NCI-H2081 (cell line): ENCODE measurements around the gene RAB11FIP2.
"Not testable (repeated sequence)": the region's sequence is repeated elsewhere in the genome, so short reads cannot be mapped to it uniquely, and the experiment has no call there.

Source experiments
- DNase-seq, 2 experiments: peaks; one replicate each; lab custom pipeline; 2025; lab: John Stamatoyannopoulos, UW

The RAB11FIP2 gene, protein sequence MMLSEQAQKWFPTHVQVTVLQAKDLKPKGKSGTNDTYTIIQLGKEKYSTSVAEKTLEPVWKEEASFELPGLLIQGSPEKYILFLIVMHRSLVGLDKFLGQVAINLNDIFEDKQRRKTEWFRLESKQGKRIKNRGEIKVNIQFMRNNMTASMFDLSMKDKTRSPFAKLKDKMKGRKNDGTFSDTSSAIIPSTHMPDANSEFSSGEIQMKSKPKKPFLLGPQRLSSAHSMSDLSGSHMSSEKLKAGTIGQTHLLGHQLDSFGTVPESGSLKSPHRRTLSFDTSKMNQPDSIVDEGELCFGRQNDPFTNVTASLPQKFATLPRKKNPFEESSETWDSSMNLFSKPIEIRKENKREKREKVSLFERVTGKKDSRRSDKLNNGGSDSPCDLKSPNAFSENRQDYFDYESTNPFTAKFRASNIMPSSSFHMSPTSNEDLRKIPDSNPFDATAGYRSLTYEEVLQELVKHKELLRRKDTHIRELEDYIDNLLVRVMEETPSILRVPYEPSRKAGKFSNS

DNA sequence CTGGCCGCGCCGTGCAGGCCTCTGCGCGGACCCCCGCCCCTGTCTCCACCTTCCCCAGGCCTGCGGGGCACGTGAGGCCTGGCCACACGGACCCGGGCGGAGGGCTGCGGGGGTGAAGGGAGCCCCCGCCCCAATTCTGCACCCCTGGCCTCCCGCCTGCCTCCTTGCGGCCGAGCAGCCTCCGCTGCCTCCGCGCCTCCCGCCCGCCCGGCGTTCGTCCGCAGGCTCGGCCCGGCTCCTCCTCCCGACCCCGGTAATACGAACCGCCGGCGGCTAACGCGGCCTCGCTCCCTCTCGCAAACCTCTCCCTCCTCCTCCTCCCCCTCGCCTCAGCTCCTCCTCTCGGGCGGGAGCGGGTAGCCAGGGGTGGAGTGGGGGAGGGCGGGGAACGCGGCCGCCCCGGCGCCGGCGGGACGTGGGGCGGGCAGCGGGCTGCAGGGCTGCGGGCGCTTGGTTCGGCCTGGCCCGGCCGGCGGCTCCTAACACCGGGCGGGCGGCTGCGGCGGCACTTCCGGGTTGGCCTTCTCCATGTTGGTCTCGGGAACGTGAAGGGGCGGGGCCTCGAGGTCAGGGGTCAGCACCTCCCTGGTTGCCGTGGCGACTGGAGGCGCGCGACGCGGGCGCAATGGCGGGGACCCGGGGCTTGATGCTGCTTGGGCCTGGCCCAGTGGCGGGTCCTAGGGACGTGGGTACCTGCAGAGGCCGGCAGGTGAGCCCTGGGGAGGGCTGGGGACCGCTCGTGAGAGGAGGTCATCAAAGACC lies at the start of gene RAB11FIP2:
Gene RAB11FIP2, minus strand, starts transcription at position 547 of the 762 bp plus-strand sequence. CDS start 778 bp downstream, outside the sequence.
- peak; percentile 84 to 89 for DNase-seq

DNA sequence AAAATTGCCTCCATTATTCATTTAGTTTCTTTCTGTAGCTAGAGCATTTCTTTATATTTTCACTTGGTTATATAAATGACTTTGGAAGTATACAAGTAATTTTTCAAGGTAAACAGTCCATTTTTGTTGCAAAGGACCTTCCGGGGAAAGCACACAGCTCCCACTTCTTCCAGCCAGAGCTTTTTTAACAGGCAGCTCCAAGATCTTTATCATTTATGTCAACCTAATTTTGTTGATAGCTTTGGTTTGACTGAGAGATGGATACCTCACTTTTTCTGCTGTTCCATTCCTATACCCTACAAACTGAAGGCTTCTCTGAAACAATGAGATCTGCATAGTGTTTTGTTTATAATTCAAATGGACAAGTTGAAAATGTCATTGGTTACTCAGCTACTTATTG lies 49.3 kb upstream of the RAB11FIP2 start:
- DNase-seq, result no peak

DNA sequence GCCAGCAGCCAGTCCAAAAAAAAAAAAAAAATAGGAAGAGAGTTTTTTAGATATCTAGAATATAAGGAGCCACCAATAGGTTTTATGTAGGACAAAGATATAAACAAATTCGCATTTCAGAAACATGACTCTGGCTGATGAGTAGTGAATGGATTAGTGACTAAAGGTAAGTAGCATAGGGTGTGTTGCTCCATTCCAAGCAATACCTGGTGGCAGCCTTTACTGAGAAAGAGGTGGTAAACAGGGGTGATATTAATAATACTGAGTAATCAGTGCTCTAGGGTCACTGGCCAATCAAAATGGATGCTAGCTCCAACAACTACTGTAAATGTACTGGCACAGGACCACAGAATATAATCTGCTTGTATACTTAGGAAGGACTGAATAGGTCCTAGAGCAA lies 45.5 kb upstream of the RAB11FIP2 start:
- DNase-seq, result no peak

DNA sequence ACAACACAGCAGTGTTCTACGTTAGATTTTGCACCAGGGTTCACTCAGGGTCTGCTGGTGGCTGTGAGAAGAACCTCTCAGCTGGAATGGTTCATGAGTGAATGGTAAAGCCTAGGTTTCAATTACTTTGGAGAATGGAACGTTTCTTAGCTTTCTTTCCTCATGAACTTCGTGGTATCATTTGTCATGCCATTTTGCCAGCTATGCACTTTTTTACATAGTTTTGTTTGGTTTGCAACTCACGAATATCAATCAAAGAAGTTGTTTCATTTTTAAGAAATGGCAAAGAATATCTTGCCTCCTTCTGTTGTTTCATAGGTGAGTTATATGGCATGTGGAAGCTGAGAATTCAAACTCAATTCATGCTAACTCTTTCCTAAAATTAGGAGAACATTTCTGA lies 34.1 kb upstream of the RAB11FIP2 start:
- DNase-seq, result no peak

DNA sequence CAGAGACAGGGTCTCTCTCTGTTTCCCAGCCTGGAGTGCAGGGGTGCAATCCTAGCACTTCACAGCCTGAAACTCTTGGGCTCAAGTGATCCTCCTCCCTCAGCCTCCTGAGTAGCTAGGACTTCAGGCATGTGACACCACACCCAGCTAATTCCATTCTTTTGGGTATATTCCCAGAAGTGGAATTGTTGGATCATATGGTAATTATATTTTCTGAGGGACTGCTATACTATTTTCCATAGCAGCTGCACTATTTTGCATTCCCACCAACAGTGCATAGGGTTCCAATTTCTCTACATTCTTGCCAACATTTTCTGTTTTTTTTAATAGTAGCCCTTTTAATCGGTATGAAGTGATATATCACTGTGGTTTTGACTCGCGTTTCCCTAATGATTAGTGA lies 30.0 kb upstream of the RAB11FIP2 start:
- no peak for DNase-seq

DNA sequence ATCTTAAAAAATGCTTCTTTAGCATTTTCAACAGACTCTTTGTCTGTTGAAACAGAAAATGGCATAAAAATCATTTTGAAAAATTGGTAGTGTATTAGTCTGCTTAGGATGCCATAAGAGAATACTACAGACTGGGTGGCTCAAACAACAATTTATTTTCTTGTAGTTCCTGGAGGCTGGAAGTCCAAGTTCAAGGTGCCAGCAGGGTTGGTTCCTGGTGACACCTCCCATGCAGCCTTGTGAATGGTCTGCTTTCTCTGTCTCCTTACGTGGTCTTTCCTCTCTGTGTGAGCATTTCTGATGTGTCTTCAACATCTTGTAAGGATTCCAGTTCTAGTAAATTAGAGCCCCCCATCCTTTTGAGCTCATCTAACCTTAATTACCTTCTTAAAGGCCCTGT lies 26.1 kb upstream of the RAB11FIP2 start:
- DNase-seq, result no peak

DNA sequence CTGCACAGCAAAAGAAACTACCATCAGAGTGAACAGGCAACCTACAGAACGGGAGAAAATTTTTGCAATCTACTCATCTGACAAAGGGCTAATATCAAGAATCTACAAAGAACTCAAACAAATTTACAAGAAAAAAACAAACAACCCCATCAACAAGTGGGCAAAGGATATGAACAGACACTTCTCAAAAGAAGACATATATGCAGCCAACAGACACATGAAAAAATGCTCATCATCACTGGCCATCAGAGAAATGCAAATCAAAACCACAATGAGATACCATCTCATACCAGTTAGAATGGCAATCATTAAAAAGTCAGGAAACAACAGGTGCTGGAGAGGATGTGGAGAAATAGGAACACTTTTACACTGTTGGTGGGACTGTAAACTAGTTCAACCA lies 20.6 kb upstream of the RAB11FIP2 start:
- DNase-seq, result not testable (repeated sequence)

DNA sequence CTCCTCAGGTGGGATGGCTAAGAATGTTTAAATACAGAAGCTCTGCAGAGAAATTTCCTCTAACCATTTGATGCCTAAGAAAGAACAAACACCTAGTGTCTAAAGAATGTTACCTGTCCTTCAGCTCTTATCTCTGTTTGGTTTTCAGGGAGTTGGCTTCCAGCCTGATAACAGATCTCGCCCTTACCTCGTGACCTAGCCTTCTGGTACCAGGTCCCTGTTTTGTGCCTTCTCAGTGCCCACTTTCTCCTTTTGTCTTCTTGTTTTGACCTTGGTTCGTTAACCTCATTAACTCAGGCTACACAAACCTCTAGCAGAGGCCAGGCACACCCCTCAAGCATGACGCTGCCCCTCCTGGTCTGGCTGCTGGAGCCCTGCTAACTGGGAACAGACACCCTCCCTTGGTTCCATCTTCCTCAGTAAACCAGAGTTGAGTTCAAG lies 16.1 kb upstream of the RAB11FIP2 start:
- no peak for DNase-seq

DNA sequence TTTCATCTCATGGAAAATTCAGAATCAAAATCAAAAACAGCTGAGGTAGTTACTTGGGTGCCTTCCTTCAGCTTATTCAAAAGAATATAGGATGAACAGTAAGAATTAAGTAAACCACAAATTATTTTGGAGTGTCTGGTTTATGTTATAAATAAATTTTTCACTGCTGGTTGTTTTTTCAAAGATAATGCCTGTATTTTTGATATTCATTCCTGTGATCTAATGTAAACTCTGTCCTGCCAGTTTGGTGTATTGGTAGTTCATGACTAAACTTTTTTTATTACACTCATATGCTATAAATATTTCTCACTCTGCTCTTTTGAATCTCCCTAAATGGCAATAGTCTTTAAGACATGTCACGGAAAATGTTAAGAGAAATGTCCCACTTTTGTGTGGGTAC lies 11.6 kb upstream of the RAB11FIP2 start:
- DNase-seq, result no peak

DNA sequence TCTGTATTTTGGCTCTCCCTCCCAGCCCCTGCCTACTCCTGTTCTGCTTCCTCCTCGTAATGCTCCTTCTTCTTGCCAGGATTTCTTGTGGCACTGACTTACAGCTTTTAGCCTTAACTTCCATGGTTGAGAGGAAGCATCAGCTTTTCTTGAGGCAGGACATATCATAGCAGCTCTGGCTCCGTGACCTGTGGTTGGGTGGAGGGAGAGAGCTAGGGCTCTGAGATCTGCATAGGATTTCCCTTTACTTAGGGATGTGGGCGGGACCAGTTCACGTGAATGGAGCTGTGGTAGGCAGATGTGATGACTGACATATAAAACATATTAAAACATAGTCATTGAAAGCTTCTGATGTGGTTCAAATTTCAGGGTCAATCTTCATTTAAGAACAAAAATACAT lies 10.6 kb upstream of the RAB11FIP2 start:
- no peak for DNase-seq

DNA sequence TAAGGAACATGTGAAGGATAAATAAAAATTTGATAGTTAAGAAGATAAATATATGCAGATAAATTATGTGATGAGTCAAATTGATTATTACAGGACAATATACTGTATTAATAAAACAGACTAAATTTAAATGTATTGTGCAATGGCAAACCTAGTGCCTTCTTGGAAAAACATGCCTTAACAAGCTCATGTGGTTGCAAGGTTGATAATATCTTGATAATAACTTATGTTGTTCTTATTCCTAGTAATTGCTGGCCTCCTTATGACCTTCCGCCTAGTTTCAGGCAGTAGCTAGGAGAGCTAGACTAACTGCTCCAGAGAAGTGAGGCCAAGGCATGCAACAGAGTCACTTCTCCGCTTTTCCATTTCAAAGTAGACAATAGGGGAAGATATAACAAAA lies 7.6 kb upstream of the RAB11FIP2 start:
- DNase-seq, result no peak

DNA sequence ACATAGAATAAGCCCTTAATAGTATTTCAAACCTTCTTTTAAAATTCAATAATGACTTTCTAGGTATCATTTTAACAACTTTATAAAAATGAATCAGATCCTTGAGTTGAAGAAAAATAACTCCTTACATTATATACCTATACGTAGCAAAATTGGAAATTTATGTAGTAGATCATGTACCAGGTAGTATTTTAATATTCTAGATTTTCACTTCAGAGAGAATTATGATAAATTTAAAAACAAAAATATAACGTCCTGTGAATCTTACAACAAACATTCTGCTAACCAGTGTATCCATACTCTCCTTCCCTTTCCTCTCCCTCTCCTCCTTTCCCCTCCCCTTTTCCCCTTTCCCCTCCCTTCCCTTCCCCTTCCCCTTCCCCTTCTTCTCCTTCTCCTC lies 6.1 kb upstream of the RAB11FIP2 start:
- DNase-seq, result no peak

DNA sequence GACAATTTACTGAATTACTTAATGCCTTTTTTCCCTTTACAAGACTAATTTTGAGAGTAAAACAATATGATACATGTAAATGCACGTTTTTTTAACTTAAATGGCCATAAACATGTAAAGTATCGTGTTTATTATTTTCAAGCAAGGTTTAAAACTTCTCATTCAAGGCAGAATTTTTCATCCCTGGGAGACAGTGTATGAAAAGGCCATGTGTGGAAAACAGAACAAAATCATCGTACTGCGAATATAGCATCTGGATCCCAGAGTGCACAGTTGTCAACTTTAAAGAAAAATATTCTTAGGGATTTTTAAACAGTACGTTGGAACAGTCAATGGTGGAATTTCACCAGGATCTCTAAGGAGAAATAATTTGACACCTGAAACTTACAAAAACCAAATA lies 1.1 kb upstream of the RAB11FIP2 start:
- DNase-seq, result no peak

DNA sequence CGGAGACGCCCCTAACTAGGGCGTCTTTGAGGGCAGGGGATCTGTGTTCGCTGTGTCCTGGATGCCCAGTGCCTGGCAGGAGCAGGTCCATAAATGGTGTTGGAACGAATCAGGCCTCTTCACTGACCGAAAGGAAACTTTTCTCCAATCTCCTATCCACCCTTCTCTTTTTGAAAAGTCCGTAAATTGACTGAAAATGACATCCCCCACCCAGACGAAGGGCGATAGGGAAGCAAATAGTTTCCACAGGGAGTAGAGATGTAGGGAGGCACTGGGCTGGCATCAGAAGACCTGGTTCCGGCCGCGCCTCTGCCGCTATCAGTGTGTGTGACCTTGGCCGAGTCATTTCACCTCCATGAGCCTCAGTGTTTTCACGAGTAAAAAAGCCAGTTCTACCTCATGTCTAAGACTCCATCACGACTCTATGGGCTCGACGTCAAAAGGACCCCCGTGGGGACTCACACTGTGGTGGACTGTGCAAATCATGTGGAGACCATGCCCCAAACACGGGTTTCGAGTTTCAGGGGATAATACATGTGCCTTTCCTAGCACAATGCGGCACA lies 497 bp upstream of the RAB11FIP2 start:
- DNase-seq, result peak in 1 of 2 experiments; percentile 8

DNA sequence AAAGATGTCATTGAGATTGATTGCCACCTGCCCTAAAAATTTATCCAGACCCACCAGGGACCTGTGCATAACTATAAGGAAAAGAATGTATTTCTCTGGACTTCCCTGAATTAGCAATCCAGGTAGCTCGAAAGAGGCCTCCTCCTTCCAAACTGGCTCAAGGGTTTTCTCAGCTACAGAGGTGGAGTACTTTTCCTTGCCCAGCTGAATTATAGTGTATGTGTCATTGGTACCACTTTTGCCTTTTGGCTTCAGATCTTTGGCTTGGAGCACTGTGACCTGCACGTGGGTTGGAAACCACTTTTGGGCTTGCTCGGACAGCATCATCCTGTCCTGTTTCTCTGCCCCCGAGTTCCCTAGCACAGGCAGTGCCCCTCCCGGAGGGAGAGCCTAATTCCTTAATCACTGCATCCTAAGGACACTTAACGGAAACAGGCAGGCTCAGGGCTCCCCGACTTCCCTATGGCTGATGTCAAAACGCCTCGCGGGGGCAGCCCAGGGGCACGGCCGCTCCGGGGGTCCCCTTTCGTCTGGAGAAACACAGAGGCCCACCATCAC lies 825 bp downstream of the RAB11FIP2 start:
- DNase-seq, result peak in 1 of 2 experiments; percentile 31

DNA sequence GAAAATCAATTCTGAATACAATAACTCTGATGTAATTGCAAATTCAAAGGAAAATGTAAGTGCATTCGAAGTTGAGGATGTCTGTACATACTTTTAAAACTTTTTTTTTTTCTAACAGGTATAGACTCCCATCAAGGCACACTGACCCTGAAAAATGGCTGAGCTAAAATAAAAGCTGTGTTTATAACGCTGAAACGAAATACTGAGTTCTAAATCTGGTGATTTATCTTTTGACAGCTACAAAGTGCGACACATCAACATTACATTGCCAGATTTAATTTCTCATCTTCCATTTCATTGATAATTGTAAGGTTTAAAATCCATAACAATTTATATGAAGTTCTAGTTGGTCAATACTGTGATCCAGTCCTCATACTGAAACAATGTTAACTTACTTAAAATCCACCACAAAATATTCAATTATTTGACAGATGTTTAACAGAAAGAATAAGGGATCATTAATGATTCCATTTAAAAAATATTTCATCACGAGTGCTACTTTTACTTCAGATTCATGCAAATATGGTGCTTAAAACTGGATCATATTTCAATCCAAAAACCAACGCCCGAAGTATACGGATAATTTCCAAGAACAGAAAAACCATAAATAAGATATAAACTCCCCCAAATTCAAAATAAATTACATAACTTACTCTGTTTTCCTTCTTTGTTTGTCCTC lies 1.4 kb downstream of the RAB11FIP2 start:
- no peak for DNase-seq

DNA sequence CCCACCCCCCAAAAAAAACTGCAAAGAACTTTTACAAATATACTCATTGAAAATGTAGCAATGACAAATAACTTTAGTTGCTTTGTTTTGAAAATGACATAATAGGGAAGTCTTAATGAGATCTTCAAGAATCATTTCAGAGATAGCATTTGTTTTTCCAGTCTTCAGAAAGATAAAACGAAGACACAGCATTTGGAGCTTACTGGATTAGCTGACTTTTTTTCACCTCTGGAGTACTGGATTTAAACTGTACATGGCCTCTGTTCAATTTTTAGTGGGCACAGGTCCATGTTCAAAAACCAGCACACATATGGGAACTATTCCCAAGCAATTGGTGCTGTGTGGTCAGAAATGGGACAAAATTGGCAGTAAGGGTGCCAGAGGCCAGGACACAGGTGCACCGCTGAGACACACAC lies 3.9 kb downstream of the RAB11FIP2 start:
- DNase-seq, result no peak

DNA sequence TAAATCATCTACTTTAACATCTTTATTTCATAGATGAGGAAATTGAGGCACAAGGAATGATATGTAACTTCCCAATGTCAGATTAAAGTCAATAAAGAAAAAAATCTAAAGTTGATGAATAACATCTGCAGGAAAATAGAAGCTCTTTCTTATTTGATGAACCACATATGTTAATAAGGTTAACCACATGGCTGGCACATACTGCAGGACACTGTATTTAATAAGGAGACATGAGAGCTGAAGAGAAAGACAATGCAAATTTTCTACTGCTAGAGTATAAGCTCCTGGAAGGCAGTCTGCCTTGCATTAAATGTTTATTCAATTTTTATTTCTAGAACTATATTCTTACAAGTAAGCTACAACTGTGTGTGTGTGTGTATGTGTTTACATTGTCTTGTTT lies 4.4 kb downstream of the RAB11FIP2 start:
- DNase-seq, result no peak

DNA sequence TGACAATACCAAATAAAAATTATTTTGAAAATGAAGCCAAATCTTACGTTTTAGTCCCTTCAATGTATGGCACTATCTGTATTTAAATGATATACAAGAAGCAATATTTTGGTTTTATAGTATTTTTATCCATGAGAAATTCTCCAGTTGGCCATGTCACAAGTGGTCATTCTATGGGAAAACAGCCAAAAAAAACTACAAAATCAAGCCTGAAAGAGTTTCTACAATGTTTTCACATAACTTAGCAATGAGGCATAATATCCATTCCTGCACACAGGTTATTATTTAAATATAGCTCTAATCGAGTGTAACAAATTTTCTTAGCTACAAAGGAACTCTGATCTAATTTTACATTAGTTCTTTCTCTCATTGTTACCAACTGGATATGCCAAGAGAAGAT lies 5.4 kb downstream of the RAB11FIP2 start:
- no peak for DNase-seq

DNA sequence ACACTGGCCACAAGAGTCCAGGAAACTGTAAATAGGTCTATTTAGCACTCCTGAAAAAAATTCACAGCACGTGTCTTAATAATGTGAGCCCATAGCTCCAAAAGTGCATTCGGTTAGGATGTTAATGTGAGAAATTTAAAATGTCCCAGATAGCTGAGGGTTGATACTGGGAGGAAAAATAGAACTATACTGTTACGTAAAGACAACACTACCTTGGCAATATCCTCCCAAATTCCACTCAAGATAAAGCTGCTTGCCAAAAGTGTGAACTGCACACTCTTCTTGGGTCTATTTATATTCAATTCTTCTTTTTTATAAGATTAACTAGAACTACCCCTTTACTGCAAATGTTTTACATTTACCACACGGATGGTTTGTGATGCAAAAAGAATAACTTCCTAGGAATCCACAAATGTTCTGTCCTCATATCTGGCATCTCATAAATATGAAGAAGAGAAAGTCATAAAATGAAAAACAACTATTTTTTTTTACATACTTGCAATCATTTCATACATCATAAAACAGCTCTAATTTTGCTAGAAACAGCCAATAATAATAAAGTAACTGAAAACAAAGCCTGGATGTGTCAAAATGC lies 10.4 kb downstream of the RAB11FIP2 start:
- no peak for DNase-seq

DNA sequence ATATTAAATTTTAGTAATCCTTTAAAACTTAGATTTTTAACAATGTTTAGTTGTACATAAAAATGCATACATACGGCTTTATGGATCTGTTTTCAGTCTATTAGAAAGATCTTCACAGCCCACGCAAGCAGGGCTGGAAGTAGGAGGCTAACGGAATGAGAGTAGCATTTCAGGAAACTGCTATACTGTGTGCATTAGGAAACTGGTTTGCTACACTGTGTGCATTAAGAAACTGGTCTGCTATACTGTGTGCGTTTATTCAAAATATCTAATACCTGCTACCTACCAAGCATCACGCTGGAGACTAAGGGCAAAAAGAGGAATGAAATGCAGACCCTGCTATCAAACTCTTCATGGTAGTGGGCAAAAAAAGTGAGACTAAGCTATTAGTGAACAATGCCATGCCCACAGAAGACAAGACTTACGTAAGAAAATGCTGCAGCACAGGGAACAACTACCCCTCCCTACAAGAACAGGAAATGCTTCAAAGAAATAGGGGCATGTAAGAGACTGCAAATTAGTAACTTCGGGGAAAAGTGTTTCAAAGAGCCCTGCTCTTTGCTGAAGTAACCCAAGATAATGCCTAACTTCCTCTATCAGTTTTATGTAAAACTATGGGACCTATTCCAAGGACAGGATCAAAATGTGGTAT lies 11.3 kb downstream of the RAB11FIP2 start:
- DNase-seq, result no peak
